GM06990 (cell line): ENCODE results near the gene MTRF1L.

Experiments
- DNase-seq: peaks from one replicate; pipeline ENCODE4 v3.0.0-alpha.2; 2011; ENCODE audit not compliant: insufficient read length; ENCODE audit errors: extremely low read depth
- H3K27me3 ChIP-seq: replicated peaks from 2 replicates; pipeline ENCODE4 v1.6.0; 2011; ENCODE audit warnings: low read length; ENCODE audit not compliant: control insufficient read depth, insufficient read depth
- H3K36me3 ChIP-seq: 2 replicates; pipeline ENCODE4 v1.5.1; 2011; ENCODE audit warnings: low read length; ENCODE audit not compliant: control insufficient read depth, insufficient read depth
- H3K4me3 ChIP-seq: replicated peaks from 2 replicates; pipeline ENCODE4 v1.5.1; 2011; ENCODE audit warnings: low read depth, mild to moderate bottlenecking, control low read depth, low read length
- CTCF ChIP-seq: IDR thresholded peaks from 2 replicates; pipeline ENCODE4 v1.5.1; 2011; ENCODE audit warnings: low read length, control low read depth, mild to moderate bottlenecking, inconsistent platforms; ENCODE audit not compliant: insufficient read depth, poor library complexity, severe bottlenecking

The MTRF1L gene

GRCh38 chr6:153044295-153044694, 41.8 kb upstream of the MTRF1L start:
- DNase-seq, result no peak
- TF ChIP-seq CTCF, result no peak
- no peaks in the 10 kb centered on the region for H3K36me3 ChIP-seq
- no peak overlapping the region for H3K4me3 ChIP-seq
- H3K27me3 ChIP-seq, result no peaks in the 10 kb centered on the region

- Histone ChIP-seq H3K27me3 (no peaks in the 10 kb centered on the region), H3K36me3 (no peaks in the 10 kb centered on the region), H3K4me3 (no peak overlapping the region)
- TF ChIP-seq CTCF, result no peak
- no peak for DNase-seq
Observed at GRCh38 chr6:153043719-153044118, 41.2 kb upstream of the MTRF1L start.

GRCh38 chr6:153038378-153039057, 36.0 kb upstream of the MTRF1L start:
- no peaks in the 10 kb centered on the region for H3K36me3 ChIP-seq
- H3K27me3 ChIP-seq, result no peaks in the 10 kb centered on the region
- TF ChIP-seq CTCF, result no peak
- no peak for DNase-seq
- H3K4me3 ChIP-seq, result no peak overlapping the region

- TF ChIP-seq CTCF, result no peak
- Histone ChIP-seq H3K27me3 (no peaks in the 10 kb centered on the region), H3K36me3 (no peaks in the 10 kb centered on the region), H3K4me3 (no peak overlapping the region)
- DNase-seq, result no peak
Observed at GRCh38 chr6:153034139-153034538, 31.6 kb upstream of the MTRF1L start.

DNA sequence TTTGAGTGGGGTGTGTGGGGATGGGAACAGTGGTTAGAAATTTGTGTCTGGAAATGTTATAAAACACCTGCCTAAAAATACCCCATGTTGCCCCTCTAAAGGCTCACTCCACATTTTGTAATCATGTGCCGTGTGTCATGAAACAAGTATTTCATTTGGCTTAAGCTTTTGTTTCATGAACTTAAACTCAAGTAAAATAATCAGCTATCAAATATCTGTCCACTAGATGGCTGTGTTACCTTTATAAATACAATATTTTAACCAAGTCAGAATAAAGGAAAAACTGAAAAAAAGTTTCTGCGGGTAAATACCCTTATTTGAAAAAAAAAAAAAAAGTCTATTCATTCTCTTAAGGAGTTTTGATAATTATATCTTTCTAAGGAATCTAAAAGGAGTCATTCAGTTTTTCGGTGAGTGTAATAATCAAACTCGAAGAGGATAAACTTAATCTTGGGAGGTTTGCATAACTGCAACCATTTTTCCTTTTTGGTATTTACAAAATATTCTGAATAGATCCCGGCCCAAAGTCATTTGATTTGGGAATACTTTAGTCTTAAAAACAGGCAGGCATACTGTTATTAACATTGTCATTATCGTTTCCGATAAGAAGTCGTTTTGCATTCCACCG, 29.9 kb upstream of the MTRF1L start:
- Histone ChIP-seq H3K27me3 (no peaks in the 10 kb centered on the region), H3K4me3 (no peak overlapping the region), H3K36me3 (no peaks in the 10 kb centered on the region)
- peak; percentile 3 for DNase-seq
- peak; percentile 26 for TF ChIP-seq CTCF
